DMS153 treated with DMSO at 0.1 percent for 48 hours (cell line): Measurements from ENCODE around the gene LRP1B.

Experiments used
- DNase-seq: peaks from one replicate; lab custom pipeline; 2025; ENCODE audit not compliant: unreplicated experiment; lab: John Stamatoyannopoulos, UW

LRP1B gene

DNA sequence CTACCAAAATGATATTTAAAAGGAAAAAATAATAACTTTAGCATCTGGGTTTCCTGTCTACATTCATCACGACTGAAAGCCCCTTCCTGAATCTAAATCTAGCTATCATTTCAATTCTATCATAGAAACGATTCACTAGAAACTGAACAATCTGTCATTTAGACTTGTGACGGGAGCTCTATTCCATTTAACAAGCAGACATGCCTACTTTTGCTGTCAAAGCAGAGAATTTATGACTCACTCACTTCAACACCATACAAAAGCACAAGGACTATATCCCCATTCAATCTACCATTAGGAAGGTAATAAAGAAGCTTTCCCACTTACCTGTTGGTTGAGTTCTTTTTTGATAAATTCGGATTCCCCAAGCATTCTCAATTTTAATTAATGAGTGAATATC is 1072.3 kb downstream of the LRP1B start:
- DNase-seq = no peak

DNA sequence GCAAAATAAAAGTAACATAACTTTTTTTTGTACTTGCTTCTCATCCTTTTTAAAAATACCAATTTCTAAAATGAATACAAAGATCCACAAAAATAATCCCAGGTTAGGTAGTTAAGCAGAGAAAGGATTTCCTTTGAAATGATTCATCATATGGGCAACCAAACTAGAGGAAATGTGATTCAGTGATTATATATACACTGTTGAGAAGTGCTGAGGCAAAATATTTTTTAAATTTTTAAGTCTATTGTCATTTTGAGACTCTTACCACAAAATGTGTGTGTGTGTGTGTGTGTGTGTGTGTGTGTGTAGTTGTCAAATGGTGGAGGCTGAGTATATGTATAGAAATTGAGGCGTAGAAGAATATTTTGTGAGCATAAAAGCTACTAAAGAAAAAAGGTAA is 1075.3 kb downstream of the LRP1B start:
- DNase-seq = no peak

DNA sequence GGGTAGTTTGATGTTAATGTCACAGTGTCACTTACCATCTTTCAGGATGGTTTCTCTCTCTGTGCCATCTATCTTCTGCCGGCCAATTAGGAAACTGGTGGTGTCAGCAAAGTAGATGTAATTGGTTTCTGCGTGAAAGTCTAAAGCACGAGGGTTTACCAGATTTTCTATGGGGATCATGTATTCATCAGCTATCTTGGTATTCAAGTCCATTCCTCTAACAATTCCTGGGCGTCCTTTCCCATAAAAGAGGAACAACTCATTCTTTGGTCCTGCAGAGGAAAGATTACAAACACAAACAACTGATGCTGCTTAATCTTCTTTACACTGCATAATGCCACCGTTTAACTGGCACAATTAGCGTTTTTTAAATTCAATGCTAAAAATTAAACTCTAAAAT is 1081.9 kb downstream of the LRP1B start:
- DNase-seq = no peak

- DNase-seq = no peak
These were observed 1089.5 kb downstream of the LRP1B start for GRCh38 chr2:141041281-141041680.

DNA sequence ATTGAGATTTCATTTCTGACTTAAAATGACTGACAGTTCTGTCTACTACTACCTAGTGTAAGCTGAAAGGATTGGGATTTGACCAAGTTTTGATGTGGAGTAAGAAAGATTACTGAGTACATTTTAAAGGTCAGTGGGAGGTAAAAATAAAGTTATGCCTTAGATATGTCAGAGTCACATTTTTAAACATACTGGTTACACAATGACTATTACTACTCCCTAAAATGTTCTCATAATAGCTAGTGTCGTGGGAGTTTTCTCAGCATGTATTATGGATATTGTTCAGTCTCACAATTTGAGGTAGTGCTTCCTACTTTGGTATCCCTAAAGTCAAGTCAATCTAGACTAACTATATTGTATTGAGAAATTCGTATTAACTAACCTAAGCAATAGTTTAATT is 1092.5 kb downstream of the LRP1B start:
- DNase-seq = no peak

- no peak for DNase-seq
These were observed 1093.5 kb downstream of the LRP1B start for GRCh38 chr2:141037361-141037760.

DNA sequence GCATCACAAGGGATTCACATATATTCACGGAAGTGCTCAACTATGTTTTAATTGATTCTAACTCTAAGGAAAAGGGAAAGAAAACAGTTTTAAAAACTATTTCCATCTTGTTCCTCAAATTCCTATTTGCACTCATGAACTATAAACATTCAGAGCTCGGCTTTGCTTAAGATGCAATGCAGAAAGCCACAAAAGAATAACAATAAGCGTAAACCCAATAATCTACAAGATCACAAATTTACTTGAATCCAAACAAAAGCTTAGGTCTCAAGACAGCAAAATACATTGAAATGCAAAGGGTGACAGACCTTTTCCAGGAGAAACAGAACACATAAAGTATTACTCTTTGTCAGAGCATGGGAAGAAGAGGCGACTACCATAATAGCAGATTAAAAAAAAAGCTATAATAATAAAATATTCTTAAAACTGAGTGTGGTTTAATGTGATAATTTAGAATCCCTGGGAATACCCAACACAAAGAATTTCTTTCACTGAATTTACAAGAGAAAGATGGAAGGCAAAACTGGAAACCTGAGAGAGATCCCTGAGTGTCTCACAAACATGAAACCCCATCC is 1094.9 kb downstream of the LRP1B start:
- no peak for DNase-seq

DNA sequence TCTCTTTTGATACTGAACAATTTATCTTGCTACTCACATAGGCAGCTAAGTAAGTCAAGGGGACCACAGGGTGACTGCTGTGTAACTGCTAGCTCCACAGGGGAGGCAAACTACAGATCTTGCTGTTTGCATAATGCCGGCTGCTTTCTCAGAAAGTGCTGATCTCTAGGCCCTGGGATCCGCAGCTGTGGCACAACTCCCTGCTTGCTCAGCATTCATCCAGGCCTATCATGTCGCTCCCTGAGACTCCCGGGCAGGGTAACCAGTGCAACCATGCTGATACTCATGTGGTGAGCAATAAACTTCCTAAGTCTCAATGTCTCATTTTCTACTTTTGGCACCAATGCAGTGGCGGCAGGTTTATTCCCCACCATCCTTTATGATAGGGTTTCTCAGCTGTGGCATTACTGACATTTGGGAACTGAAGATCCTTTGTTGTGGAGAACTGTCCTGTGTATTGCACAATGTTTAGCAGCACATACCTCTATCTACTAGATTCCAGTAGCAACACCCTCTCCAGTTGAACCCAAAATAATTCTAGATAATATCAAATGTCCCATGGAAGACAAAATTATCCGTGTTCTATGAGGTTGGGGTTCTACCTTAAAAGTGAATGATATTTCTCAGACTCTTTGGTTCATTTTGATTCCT is 1101.3 kb downstream of the LRP1B start:
- no peak for DNase-seq

DNA sequence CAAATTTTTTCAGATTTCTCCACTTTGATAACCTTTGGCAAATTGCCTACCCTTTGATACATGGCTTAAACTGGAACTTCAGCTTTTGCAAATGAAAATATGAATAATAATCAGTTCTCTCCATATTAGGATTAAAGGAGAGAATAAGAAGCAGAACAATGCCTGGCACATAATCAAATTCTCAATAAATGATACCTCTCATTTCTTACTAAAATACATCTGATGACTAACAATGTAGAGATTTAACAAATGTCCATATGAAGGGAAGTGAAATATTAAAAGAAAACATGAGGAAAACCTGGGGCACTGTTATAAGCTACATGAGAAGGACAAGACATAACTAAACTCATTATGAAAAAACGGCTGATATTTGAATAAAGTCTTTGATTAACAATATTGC is 1103.6 kb downstream of the LRP1B start:
- DNase-seq = no peak

GRCh38 chr2:141021611-141022010 is 1109.2 kb downstream of the LRP1B start:
- no peak for DNase-seq

DNA sequence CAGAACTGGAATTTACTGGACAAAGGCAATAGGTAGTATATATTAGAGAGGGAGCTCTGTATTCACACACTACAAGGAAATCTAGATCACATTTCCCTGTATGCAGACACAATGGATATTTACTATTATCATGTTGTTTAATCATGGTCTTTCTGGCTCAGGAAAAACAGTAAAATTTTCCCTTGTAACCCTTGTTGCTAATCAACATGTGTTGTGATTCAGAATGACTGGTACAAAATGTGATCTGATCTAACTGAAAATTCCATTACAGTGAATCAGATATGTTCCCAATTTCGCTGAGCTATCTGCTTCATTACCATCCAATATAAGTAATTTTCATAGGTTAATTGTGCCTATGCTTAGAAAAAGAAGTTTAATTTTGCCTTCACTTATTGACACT is 1109.7 kb downstream of the LRP1B start:
- no peak for DNase-seq

DNA sequence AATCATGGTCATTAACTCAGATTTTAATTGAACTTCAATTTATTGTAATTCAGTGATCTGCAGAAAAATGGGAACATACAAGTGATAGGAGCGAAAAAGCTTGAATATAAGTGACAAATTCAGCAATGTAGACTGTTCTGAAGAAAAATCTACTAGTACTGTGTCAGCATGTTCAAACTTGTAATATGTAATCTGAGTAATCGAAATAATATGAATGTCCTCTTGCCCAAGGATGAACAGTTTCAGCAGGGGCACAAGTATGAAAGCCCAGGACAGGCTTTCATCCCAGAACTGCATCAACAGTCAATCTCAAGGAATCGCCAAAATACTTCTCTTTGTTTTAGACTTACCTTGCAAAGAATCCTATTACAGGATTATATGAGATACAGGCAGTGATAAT is 1110.5 kb downstream of the LRP1B start:
- no peak for DNase-seq

DNA sequence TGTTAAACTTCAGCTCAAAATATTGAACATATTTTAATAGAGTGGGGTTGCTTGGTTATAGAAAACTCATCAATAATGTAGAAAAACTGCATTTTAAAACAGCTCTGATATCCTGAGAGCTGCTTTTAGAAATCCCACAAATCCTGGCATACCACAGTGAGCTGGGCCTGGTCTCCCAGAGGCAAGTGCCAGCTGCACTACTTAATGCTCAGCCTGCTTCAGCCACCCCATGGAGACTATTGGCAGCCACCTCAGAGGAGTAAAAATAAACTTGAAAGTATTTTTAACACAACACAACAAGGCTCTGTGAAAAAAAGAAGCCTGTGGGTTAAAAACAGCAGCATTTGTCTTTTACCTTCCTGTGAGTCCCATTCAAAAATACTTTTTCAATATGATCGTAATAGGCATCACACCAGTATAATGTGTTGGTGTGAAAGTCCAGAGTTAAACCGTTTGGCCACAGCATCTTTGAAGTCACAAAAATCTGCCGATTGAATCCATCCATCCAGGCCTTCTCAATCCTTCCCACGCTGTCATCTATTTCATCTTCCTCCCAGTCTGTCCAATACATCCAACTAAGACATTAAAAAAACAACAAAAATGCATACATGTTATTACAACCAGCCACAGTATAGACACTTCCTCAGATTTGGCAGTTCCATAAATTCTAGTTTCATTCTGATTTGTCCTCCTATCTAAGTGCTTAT is 1115.3 kb downstream of the LRP1B start:
- no peak for DNase-seq

- no peak for DNase-seq
These were observed 1126.7 kb downstream of the LRP1B start for GRCh38 chr2:141003967-141004657.

- DNase-seq = no peak
These were observed 1129.1 kb downstream of the LRP1B start for GRCh38 chr2:141001750-141002149.

- DNase-seq = no peak
These were observed 1132.2 kb downstream of the LRP1B start for GRCh38 chr2:140998577-140998976.

- DNase-seq = no peak
These were observed 1132.8 kb downstream of the LRP1B start for GRCh38 chr2:140998017-140998416.

GRCh38 chr2:140994856-140995255 is 1136.0 kb downstream of the LRP1B start:
- DNase-seq = no peak

GRCh38 chr2:140990416-140990815 is 1140.4 kb downstream of the LRP1B start:
- DNase-seq = no peak

DNA sequence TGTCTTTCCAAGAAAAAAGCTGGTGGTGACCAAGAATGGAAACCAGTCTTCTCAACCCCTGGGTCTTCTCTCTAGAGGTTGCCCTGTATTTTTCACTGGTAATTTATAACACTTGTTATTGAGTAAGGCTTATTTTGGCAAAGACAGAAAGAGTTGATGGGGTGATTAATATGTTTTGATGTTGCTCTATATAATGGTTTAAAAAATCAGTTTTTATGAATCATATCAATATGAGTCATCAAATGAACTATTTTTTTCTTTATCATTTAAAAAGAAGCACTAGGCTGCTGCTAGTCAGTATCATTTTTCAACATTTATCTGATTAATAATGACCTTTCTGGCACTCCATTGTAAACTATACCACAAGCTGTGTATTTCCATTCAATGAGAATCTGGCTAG is 1142.2 kb downstream of the LRP1B start:
- no peak for DNase-seq

- DNase-seq = no peak
These were observed 1144.4 kb downstream of the LRP1B start for GRCh38 chr2:140986456-140986855.

DNA sequence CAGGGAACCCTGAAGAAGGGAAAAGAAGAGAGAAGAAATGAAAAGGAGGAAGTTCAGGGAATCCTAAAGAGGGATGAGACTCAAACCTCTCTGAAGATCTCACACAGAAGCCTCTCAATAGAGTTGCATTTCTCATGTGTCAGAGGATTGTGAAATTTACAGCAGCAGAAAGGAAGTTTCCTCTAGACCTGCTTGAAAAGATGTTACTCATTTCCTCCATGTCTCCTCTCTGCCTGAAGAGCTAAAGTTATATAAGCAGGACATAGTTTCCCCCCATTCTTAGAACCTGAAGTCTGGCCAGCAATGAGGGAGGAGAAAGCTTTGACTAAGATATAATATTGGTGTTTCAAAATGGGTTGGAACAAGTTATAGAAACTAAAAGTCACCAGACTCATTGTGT is 1155.6 kb downstream of the LRP1B start:
- no peak for DNase-seq
